Measurements from ENCODE around the gene PLCB1.
A peak's percentile ranks its signal among the peaks of the same experiment; 100 is the strongest.

DNA sequence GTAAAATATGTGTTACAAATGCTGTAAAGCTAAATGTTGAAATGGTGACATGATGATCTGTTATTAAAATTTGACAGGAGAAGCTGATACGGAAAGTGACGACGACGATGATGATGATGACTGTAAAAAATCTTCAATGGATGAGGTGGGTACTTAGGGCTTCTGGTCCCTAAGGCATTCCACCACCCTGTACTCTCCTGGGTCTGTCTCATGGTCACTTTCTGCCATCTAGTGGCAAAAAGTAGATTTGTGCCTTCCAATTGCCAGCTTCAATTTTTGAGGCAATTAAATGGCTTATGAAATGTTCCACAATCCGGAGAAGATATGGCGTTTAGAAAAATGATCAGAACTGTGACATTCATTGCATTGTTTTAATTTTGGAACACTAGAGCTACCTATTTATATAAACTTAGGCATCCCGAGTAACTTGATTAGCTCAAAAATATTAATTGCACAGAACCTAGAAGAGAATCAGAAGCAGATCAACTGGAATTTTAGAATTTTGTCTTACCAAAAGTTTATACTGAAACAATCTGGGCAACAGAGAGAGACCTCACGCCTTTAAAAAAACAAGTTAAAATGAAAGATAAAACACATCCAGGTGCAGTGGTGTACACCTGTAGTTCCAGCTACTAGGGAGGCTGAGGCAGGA, 590.3 kb downstream of the PLCB1 start:
- TF ChIP-seq, protein P1, sequence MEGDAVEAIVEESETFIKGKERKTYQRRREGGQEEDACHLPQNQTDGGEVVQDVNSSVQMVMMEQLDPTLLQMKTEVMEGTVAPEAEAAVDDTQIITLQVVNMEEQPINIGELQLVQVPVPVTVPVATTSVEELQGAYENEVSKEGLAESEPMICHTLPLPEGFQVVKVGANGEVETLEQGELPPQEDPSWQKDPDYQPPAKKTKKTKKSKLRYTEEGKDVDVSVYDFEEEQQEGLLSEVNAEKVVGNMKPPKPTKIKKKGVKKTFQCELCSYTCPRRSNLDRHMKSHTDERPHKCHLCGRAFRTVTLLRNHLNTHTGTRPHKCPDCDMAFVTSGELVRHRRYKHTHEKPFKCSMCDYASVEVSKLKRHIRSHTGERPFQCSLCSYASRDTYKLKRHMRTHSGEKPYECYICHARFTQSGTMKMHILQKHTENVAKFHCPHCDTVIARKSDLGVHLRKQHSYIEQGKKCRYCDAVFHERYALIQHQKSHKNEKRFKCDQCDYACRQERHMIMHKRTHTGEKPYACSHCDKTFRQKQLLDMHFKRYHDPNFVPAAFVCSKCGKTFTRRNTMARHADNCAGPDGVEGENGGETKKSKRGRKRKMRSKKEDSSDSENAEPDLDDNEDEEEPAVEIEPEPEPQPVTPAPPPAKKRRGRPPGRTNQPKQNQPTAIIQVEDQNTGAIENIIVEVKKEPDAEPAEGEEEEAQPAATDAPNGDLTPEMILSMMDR (conservative IDR thresholded peaks at IDR 0.05 in 1 of 2, IDR thresholded peaks at IDR 0.05 in 1 of 2; ENCODE audit: low read depth in 1 of 2, low read length in 2 of 2): peak; percentile 81 to 82
- TF ChIP-seq EZH2 (IDR thresholded peaks at IDR 0.05; ENCODE audit: low read length, missing control alignments): no peak
